PC-9 (cell line): ENCODE measurements around the gene OR2M5. TPM values are rescaled to one million over a fixed set of nuclear protein-coding genes. Genes with fewer than 3 reads are reported as not detected.

Experiments used
- Bru-seq: library from RNA; stranded (reverse); fragments of 400-500 nt; gene quantifications from one replicate; lab custom pipeline; 2021; lab: Mats Ljungman, UMichigan
- BruChase-seq, 2 experiments: library from RNA; stranded (reverse); fragments of 400-500 nt; gene quantifications; one replicate each; lab custom pipeline; 2021; lab: Mats Ljungman, UMichigan
- BruUV-seq: library from RNA; stranded (reverse); fragments of 400-500 nt; replicated peaks from 2 replicates; lab custom pipeline; 2021; lab: Mats Ljungman, UMichigan
- CTCF ChIA-PET: fragments of 300-600 bp; sonication (Branson Sonifier 250); formaldehyde crosslinking; loops from one replicate; lab custom pipeline; 2022; ENCODE audit warnings: antibody characterized with exemption; lab: Charles Lee
- POLR2A ChIA-PET: fragments of 300-600 bp; sonication (Branson Sonifier 250); formaldehyde crosslinking; loops from one replicate; lab custom pipeline; 2022; ENCODE audit warnings: antibody characterized with exemption; ENCODE audit not compliant: unreplicated experiment; lab: Charles Lee
- DNase-seq, 2 experiments: peaks; one replicate each; pipeline versions ENCODE4 v3.0.0 to v3.0.0-alpha.2; 2015 to 2022; ENCODE audit warnings: mixed read lengths in 1 of 2
- H2AFZ ChIP-seq: fragments of 200-600 bp; sonication (generic); 2 replicates; pipeline ENCODE4 v1.8.1; 2017; ENCODE audit warnings: antibody characterized with exemption
- H3F3A ChIP-seq: fragments of 200-600 bp; sonication (generic); 2 replicates; pipeline ENCODE4 v1.8.1; 2017; ENCODE audit warnings: antibody characterized with exemption, mild to moderate bottlenecking, low read depth; ENCODE audit not compliant: insufficient read depth
- H3K27ac ChIP-seq: fragments of 200-600 bp; sonication (generic); 2 replicates; pipeline ENCODE4 v1.6.1; 2016; ENCODE audit warnings: mixed run types
- H3K27me3 ChIP-seq: fragments of 200-600 bp; sonication (generic); 2 replicates; pipeline ENCODE4 v1.6.1; 2016; ENCODE audit warnings: low read depth, mixed run types; ENCODE audit not compliant: insufficient read depth
- H3K36me3 ChIP-seq: fragments of 200-600 bp; sonication (generic); 2 replicates; pipeline ENCODE4 v1.6.1; 2016; ENCODE audit warnings: low read depth, mixed run types
- H3K4me1 ChIP-seq: fragments of 200-600 bp; sonication (generic); replicated peaks from 2 replicates; pipeline ENCODE4 v1.6.1; 2016; ENCODE audit warnings: mixed run types; ENCODE audit not compliant: insufficient read depth
- H3K4me2 ChIP-seq: fragments of 200-600 bp; sonication (generic); 2 replicates; pipeline ENCODE4 v1.6.1; 2017; ENCODE audit warnings: mixed run types
- H3K4me3 ChIP-seq: fragments of 200-600 bp; sonication (generic); 2 replicates; pipeline ENCODE4 v1.6.1; 2016; ENCODE audit warnings: mixed run types
- H3K79me2 ChIP-seq: fragments of 200-600 bp; sonication (generic); 2 replicates; pipeline ENCODE4 v1.6.1; 2017; ENCODE audit warnings: low read depth, mixed run types
- H3K9me2 ChIP-seq: fragments of 200-600 bp; sonication (generic); 2 replicates; pipeline ENCODE4 v1.8.1; 2017; ENCODE audit warnings: mild to moderate bottlenecking; ENCODE audit not compliant: insufficient read depth
- H3K9me3 ChIP-seq: fragments of 200-600 bp; sonication (generic); 2 replicates; pipeline ENCODE4 v1.8.1; 2016; ENCODE audit warnings: low read depth; ENCODE audit not compliant: insufficient read depth
- H4K20me1 ChIP-seq: fragments of 200-600 bp; sonication (generic); 2 replicates; pipeline ENCODE4 v1.8.1; 2017; ENCODE audit not compliant: insufficient read depth
- EZH2 ChIP-seq: fragments of 200-600 bp; sonication (generic); IDR thresholded peaks from 2 replicates; pipeline ENCODE4 v1.8.0; 2017; ENCODE audit warnings: antibody characterized with exemption, low read depth
- intact Hi-C: fragments of 100-400 bp; cut with micrococcal nuclease; formaldehyde crosslinking; loops from one replicate; pipeline ENCODE4 v1.10.0; 2022; ENCODE audit not compliant: unreplicated experiment
- long read RNA-seq: library from polyadenylated mRNA; stranded (forward); transcript quantifications from one replicate; pipeline ENCODE4 v2.0.0, GENCODE V29; 2022
- total RNA-seq: library from RNA; stranded (reverse); gene quantifications from 2 replicates; pipeline ENCODE4 v1.2.3, GENCODE V29; 2021
- TF ChIP-seq, protein P1 (sequence below): fragments of 200-600 bp; sonication (generic); conservative IDR thresholded peaks from 2 replicates; pipeline ENCODE4 v1.6.1; 2017; ENCODE audit warnings: mixed run types, antibody characterized with exemption, mild to moderate bottlenecking, moderate library complexity

Gene OR2M5, protein sequence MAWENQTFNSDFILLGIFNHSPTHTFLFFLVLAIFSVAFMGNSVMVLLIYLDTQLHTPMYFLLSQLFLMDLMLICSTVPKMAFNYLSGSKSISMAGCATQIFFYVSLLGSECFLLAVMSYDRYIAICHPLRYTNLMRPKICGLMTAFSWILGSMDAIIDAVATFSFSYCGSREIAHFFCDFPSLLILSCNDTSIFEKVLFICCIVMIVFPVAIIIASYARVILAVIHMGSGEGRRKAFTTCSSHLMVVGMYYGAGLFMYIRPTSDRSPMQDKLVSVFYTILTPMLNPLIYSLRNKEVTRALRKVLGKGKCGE
- total RNA-seq (not detected in 2 replicates), Bru-seq, nascent RNA (not detected), BruChase-seq, experiment 1, labeled RNA remaining after a 2-hour chase (not detected), BruChase-seq, experiment 2, labeled RNA remaining after a 6-hour chase (not detected)
- long read RNA-seq, result 0 reads

DNA sequence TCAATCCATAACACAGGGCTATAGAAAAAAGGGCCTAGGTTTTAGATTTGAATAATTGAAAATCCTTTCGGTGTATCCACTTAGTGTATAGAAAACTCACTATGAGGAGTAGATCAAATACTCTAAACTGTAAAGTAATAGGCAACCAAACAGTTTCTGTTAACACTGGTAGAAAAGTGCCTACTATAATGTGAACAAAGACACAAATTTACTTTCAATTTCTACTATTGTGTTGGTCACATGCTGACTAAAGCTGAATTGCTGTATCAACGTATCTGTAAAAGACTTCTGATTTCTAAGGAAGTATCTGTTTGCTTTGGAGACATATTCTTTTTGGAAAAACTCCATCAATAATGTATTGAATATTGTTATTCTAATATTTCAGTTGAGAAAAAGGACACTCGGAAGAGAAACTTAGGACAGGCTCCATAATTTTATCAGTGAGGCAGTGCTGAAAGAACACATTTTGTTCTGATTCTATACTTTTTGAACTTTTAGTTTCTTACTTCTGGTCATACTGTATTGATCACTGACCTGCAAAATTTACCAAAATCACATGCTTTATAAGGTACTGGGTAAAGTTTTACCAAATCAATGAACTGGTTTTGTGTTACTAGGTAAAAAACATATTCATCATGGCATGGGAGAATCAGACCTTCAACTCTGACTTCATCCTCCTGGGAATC lies at the start of gene OR2M5:
TSS of gene OR2M5 (plus strand) at position 636 of the 686 bp plus-strand sequence. CDS start at position 636, 0 bp downstream.
- intact Hi-C loops, result no loop called here
- POLR2A ChIA-PET, result no interaction called here
- CTCF ChIA-PET, result no interaction called here
- no peaks in the 10 kb centered on the region for H3K9me2 ChIP-seq
- no TSS peak for BruUV-seq
- no peaks in the 10 kb centered on the region for H3K27me3 ChIP-seq
- no peaks in the 10 kb centered on the region for H3K4me1 ChIP-seq
- no peak within 1 kb of the TSS for H2AFZ ChIP-seq
- H3K36me3 ChIP-seq, result no peaks in the 10 kb centered on the region
- no peaks in the 10 kb centered on the region for H3K9me3 ChIP-seq
- no peak within 1 kb of the TSS for H3K4me3 ChIP-seq
- no peaks in the 10 kb centered on the region for H3K79me2 ChIP-seq
- no peak within 1 kb of the TSS for H3K27ac ChIP-seq
- H3K4me2 ChIP-seq, result no peak within 1 kb of the TSS
- H3F3A ChIP-seq, result no peaks in the 10 kb centered on the region
- H4K20me1 ChIP-seq, result no peaks in the 10 kb centered on the region
- no peak for DNase-seq
- TF ChIP-seq, protein P1, sequence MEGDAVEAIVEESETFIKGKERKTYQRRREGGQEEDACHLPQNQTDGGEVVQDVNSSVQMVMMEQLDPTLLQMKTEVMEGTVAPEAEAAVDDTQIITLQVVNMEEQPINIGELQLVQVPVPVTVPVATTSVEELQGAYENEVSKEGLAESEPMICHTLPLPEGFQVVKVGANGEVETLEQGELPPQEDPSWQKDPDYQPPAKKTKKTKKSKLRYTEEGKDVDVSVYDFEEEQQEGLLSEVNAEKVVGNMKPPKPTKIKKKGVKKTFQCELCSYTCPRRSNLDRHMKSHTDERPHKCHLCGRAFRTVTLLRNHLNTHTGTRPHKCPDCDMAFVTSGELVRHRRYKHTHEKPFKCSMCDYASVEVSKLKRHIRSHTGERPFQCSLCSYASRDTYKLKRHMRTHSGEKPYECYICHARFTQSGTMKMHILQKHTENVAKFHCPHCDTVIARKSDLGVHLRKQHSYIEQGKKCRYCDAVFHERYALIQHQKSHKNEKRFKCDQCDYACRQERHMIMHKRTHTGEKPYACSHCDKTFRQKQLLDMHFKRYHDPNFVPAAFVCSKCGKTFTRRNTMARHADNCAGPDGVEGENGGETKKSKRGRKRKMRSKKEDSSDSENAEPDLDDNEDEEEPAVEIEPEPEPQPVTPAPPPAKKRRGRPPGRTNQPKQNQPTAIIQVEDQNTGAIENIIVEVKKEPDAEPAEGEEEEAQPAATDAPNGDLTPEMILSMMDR, result no peak
- no peak for TF ChIP-seq EZH2

DNA sequence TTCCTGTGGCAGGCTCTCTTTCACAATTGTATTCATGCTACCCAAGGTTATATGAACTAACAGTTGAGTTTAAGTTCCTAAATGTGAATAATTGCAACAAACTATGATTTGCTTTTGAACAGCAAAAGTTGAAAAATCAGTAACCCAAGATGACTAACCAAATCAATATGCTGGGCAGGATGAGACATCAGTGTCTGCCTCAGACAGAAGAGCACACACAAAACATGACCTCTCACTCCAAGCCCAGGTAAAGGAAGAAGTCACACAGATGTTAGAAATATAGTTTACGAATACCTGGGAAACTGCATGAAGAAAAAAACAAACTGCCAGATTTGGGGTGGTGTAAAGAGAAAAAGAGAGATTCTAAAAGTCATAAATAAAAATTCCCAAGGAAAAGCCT lies 46.4 kb upstream of the OR2M5 start:
- no peak overlapping the region for H2AFZ ChIP-seq
- H4K20me1 ChIP-seq, result no peaks in the 10 kb centered on the region
- no peaks in the 10 kb centered on the region for H3K36me3 ChIP-seq
- DNase-seq, result no peak
- H3K4me2 ChIP-seq, result no peak overlapping the region
- no peaks in the 10 kb centered on the region for H3K9me3 ChIP-seq
- no peaks in the 10 kb centered on the region for H3F3A ChIP-seq
- no peaks in the 10 kb centered on the region for H3K9me2 ChIP-seq
- no peaks in the 10 kb centered on the region for H3K79me2 ChIP-seq
- CTCF ChIA-PET, result no interaction called here
- intact Hi-C loops, result no loop called here
- H3K4me3 ChIP-seq, result no peak overlapping the region
- TF ChIP-seq, protein P1, result no peak
- no peak for TF ChIP-seq EZH2
- no peaks in the 10 kb centered on the region for H3K27me3 ChIP-seq
- no peak overlapping the region for H3K27ac ChIP-seq
- BruUV-seq, result no TSS peak
- no peaks in the 10 kb centered on the region for H3K4me1 ChIP-seq
- POLR2A ChIA-PET, result no interaction called here

DNA sequence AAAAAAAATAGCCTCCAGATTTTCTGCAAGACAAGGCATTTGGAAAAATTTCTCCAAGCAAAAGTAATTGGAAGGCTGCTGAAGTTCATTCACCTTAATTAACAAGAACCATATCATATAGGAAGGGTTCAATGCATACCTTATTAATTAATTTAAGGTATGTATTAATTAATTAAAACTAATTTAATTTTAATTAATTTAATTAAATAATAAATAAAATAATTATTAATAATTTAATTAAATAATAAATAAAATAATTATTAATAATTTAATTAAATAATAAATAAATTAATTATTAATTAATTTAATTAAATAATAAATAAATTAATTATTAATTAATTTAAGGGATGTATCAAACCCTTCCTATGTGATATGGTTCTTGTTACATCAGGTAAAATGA lies 42.1 kb upstream of the OR2M5 start:
- H4K20me1 ChIP-seq, result no peaks in the 10 kb centered on the region
- no peak for DNase-seq
- intact Hi-C loops, result no loop called here
- no peaks in the 10 kb centered on the region for H3K36me3 ChIP-seq
- H3K27me3 ChIP-seq, result no peaks in the 10 kb centered on the region
- no peaks in the 10 kb centered on the region for H3K79me2 ChIP-seq
- no peaks in the 10 kb centered on the region for H3F3A ChIP-seq
- H3K4me3 ChIP-seq, result no peak overlapping the region
- TF ChIP-seq EZH2, result no peak
- TF ChIP-seq, protein P1, result no peak
- no TSS peak for BruUV-seq
- H3K4me1 ChIP-seq, result no peaks in the 10 kb centered on the region
- H3K27ac ChIP-seq, result no peak overlapping the region
- no peaks in the 10 kb centered on the region for H3K9me3 ChIP-seq
- POLR2A ChIA-PET, result no interaction called here
- no peaks in the 10 kb centered on the region for H3K9me2 ChIP-seq
- no peak overlapping the region for H2AFZ ChIP-seq
- CTCF ChIA-PET, result no interaction called here
- no peak overlapping the region for H3K4me2 ChIP-seq
